K562 (cell line): ENCODE measurements around the gene PPIE.

Source experiments
- BACH1 ChIP-seq: fragments of 200-800 bp; sonication (Bioruptor generic); IDR thresholded peaks from 2 replicates; pipeline ENCODE4 v1.6.1; 2016; ENCODE audit warnings: missing genetic modification characterization, missing compliant biosample characterization
- CREM ChIP-seq: IDR thresholded peaks from 2 replicates; pipeline ENCODE4 v1.6.1; 2014; ENCODE audit warnings: antibody characterized with exemption, low read depth
- NBN ChIP-seq: fragments of 450-650 bp; IDR thresholded peaks from 2 replicates; pipeline ENCODE4 v1.6.1; 2016; ENCODE audit warnings: low read depth, mild to moderate bottlenecking
- TF ChIP-seq, protein P1 (sequence below): fragments of 450-650 bp; IDR thresholded peaks from 2 replicates; pipeline ENCODE4 v1.7.1; 2018; ENCODE audit warnings: mild to moderate bottlenecking, low read depth; ENCODE audit not compliant: partially characterized antibody
- TF ChIP-seq, protein P2 (sequence below): fragments of 450-650 bp; IDR thresholded peaks from 2 replicates; pipeline ENCODE4 v1.6.1; 2016; ENCODE audit warnings: borderline replicate concordance

DNA sequence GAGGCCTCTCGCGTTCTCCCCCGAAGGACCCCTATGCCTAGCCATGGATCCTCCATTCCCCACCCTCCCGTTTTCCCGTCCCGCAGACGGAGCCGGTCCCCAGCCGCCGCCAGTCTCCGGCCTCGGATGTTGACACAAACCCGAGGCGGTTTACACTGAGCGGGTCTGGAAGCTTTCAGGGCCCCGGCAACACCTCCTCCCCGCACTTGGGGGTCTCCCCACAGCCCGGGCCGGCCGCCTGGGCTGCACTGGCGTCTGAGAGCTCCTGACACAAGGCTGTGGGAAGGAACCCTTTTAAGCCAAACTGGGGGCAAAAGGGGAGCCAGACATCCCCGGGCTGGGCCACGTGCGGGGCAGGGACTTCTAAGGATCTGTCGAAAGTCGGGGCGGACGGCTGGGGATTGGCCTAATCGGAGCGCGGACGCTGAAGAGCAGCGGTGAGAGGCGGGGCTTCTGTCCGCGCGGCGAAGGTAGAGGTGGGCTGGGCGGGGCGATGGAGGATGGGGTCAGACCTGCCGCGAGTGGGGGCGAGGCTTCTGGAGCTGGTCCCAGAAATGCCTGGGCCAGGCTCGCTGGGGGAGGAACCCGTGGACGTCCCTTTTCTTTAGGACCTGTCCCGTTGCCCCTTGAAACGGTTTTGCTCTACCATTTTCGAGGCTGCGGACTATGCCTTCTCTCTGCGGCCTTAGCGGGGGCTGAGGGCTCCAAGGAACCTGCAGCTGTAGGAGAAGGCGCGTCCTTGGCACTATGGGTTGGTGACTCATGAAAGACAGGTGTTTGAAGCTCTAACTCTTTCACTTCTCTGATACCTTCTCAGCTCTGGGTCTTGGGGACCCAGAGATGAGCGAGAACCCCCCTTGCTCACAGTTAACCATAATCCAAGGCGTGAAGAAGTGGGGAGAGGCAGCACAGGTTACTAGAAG is 46.3 kb upstream of the PPIE start:
- TF ChIP-seq, protein P1, sequence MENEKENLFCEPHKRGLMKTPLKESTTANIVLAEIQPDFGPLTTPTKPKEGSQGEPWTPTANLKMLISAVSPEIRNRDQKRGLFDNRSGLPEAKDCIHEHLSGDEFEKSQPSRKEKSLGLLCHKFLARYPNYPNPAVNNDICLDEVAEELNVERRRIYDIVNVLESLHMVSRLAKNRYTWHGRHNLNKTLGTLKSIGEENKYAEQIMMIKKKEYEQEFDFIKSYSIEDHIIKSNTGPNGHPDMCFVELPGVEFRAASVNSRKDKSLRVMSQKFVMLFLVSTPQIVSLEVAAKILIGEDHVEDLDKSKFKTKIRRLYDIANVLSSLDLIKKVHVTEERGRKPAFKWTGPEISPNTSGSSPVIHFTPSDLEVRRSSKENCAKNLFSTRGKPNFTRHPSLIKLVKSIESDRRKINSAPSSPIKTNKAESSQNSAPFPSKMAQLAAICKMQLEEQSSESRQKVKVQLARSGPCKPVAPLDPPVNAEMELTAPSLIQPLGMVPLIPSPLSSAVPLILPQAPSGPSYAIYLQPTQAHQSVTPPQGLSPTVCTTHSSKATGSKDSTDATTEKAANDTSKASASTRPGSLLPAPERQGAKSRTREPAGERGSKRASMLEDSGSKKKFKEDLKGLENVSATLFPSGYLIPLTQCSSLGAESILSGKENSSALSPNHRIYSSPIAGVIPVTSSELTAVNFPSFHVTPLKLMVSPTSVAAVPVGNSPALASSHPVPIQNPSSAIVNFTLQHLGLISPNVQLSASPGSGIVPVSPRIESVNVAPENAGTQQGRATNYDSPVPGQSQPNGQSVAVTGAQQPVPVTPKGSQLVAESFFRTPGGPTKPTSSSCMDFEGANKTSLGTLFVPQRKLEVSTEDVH, result no peak
- TF ChIP-seq BACH1 (tag) (no peak), NBN (no peak), CREM (no peak)
- TF ChIP-seq, protein P2, sequence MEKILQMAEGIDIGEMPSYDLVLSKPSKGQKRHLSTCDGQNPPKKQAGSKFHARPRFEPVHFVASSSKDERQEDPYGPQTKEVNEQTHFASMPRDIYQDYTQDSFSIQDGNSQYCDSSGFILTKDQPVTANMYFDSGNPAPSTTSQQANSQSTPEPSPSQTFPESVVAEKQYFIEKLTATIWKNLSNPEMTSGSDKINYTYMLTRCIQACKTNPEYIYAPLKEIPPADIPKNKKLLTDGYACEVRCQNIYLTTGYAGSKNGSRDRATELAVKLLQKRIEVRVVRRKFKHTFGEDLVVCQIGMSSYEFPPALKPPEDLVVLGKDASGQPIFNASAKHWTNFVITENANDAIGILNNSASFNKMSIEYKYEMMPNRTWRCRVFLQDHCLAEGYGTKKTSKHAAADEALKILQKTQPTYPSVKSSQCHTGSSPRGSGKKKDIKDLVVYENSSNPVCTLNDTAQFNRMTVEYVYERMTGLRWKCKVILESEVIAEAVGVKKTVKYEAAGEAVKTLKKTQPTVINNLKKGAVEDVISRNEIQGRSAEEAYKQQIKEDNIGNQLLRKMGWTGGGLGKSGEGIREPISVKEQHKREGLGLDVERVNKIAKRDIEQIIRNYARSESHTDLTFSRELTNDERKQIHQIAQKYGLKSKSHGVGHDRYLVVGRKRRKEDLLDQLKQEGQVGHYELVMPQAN, result no peak
